ENCODE results near the gene FAM107B.

The FAM107B gene

DNA sequence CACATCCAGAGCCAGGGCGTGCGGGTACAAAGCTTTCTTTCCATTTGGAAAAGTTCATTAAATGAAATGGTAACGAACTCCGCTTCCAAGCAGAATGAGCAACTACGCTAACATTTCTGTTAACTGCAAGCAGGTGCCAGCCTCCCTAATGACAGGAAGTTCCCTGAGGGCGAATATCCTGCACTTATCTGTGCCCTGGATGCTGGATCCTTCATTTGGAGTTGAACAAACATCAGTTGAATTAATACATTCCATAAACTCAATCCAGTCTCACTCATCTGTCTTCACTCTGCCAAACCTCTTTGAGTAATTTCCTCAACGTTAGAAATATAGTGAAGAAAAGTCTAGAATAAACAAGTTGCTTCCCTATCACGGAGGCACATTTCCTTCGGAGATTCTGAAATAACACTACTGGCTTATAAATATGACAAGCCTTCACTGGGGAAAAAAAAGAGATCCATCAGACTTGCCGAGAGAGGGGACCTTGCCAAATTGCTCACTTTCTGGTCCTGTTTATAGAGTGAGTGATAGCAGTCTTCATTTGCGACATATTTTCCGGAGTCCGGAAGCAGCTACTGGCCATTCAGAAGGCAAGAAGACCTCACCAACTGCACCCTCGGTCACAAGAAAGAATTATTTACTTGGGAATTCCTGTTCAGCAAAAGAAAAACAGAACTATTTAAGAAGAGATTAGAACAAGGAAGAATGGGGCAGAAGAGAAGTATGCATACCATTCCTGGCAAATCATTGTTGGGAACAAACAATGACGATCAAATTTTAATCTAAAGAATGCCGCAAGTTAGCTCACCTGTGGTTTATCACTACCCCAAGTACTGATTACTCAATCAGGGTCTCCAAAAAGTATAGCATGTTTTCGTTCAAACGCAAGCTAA, 196.4 kb downstream of the FAM107B start:
- no peak for DNase-seq (ENCODE audit: low read depth)

GRCh38 chr10:14574885-14575284, 199.8 kb downstream of the FAM107B start:
- DNase-seq (ENCODE audit: low read depth) = no peak

DNA sequence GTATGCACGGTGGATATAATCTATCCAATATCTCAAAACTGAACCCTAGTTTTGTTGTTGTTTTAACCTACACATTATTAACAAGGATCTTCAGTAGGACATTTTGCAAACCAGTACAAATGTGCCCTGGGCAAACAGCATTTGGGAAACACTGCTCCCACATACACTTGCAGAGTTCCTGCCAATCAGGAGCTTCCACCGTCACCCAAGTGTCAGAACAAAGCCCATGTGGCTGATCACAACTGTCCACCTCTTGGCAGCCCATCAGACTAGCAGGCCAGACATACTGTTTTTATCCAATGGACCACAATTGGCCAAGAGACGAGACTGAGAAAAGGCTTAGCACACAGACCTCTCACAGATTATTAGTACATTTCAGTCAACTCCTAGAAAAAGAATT, 200.4 kb downstream of the FAM107B start:
- no peak for DNase-seq (ENCODE audit: low read depth)

DNA sequence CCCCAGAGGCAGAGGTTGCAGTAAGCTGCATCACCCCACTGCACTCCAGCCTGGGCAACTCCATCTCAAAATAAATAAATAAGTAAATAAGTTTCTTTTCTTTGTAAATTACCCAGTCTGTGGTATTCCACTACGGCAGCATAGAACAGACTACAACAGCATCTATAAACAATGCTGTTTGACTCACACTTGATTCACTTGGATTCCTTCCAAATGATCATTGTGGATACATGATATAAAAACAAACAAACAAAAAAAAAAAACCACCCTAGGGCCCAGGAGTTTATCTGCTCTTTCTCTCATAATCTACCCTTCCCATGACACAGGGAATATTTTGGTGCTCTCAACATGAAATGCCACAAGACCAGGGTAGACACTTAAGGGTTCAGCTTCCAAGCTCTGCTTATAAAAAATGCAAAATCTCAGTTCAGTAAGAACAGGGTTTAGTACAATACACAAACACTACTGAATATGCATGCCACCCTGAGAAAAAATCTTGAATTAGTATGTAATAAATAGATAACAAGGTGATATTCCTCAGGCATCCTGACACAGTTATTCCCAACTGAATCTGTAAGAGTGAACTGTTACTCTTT, 200.9 kb downstream of the FAM107B start:
- DNase-seq (ENCODE audit: low read depth) = no peak

DNA sequence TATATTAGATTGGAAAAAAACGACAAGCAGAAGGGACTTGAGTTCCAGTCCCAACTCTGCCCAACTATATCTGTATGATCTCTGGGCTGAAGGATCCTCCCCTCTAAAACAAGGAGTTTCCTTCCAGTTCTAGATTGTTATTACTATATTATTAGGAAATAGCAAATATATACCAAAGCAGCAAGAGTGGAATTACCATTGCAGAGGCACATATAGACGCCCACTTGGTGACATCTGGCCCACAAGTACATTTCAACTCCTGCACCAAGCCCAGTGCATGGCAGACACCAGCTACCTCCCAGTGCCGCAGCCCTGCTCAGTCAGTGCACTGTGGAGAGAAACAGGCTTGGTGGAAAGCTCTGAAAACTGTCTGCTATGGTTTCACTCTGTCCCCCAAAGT, 201.9 kb downstream of the FAM107B start:
- no peak for DNase-seq (ENCODE audit: low read depth)

GRCh38 chr10:14571866-14572507, 202.7 kb downstream of the FAM107B start:
- no peak for DNase-seq (ENCODE audit: low read depth)

GRCh38 chr10:14570800-14571199, 203.9 kb downstream of the FAM107B start:
- no peak for DNase-seq (ENCODE audit: low read depth)

DNA sequence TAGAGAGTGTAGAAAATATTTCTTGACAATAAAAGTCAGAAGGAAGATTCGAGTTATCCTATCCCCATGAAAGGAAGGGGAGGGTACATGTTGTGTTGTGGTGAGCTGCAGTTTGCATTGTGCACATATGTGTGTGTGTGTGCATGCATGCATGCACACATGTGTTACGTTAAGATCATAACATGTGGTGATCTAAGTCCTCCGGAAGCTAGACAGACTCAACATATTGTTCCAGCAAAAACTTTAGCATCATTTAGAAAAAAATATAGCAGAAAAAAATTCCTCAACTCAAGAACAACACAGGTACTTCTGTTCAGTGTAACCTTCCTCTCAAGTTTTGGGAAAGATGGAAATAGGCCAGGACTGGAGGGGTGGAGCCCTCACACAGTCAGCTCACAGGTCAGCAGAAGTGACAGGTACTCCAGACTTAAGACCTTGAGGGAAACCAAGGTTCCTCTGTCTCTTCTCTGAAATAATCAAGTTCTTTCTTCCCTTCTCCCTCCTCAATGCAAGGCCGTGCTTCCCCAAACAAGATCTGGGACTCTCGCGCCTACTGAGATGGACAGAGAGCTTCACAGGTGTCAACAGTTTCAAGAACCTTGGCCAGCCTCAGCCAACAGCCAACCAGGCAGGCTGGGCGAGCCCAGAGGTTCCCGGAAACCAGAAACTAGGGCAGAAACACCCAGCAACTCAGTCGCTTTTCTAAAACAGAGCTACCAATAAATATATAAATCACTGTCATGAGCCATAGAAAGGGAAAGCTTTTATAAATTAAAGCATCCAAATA, 205.2 kb downstream of the FAM107B start:
- no peak for DNase-seq (ENCODE audit: low read depth)

DNA sequence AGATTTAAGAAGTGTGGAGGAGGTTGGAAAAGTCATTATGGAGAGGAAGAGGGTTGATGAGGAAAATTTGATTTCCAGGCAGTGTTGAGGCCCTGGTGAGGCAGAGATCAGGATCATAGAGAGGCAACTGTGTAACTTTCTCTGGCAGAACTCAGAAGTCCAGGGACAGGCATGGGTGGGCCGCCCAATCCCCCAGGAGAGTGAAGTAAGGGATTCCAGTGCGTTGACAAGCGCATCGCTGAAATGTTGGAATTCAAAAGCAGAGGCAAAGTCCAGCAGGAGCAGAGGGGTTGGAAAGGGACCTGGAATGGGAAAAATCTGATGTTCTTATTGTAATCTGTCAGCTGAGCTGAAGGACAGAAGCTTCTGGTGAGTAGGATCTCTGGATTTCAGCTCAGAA, 207.3 kb downstream of the FAM107B start:
- no peak for DNase-seq (ENCODE audit: low read depth)

- no peak for DNase-seq (ENCODE audit: low read depth)
Observed at GRCh38 chr10:14566498-14566897, 208.2 kb downstream of the FAM107B start.

- no peak for DNase-seq (ENCODE audit: low read depth)
Observed at GRCh38 chr10:14565199-14565598, 209.5 kb downstream of the FAM107B start.

GRCh38 chr10:14564268-14564744, 210.4 kb downstream of the FAM107B start:
- DNase-seq (ENCODE audit: low read depth) = no peak

DNA sequence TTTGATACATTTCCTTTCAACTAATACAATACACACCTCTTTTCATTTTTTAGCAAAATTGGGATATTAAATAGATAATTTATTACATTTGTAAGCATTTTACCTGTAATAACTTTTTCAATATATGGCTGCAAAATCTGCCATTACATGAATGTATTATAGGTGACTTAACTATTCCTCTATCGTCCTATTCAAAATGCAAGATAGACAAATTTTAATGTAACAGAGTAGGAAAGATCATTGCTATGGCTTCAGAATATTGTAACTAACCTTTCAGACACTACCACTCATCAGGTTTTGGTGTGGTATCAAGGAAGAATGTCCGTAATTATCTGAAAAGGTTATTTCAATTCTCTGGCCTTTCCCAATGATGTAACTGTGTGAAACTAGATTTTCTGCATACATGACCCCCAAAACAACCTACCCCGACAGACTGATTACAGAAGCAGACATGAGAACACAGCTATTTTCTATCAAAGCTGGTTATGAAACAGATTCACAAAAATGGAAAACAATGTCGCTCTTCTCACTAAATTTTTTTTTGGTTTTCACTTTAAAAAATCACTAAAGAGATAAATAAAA, 211.2 kb downstream of the FAM107B start:
- DNase-seq (ENCODE audit: low read depth) = no peak

GRCh38 chr10:14563076-14563336, 211.7 kb downstream of the FAM107B start:
- DNase-seq (ENCODE audit: low read depth) = no peak

- no peak for DNase-seq (ENCODE audit: low read depth)
Observed at GRCh38 chr10:14562218-14563075, 212.2 kb downstream of the FAM107B start.

DNA sequence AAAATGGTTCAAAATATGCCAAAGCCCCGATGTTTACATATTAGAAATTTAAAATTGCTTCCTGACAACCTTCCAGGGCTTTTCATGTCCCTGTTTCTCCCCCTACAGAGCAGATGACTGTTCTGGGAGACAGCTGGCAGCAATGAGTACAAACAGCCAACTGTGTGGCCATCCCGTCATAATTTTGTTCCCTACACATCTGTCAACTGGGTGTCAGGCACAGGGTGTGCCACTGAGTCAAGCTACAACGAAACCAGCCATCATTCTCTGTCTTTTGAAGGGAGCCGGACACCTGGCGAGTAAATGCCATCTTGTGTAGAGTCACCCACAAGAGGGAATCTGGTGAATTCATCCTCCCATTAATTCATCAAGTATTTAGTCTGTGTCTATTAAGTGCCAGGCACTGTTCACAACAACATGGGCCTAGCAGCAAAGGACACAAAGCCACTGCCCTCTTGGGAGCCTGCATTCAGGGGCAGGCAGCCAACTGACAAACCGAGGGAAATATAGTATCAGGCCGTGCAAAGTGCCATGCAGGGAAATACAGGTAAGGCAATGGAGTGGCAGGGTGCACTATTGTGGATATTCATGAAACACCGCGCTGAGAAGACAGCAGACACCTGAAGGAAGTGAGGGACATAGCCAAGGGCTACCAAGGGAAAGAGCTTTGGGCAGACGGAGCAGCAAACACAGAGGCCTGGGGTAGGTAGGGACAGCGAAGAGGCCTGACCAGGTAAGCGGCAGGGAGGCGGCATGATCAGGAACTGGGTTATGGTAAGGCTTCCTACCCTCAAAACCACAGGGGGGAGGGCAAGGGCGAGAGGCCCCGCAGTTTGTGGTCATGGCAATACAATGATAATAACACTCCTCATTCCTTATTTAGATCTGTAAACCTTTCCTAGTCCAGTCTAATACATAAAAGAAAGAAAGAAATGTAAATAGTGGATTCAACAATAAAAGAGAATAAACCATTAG, 213.6 kb downstream of the FAM107B start:
- no peak for DNase-seq (ENCODE audit: low read depth)

GRCh38 chr10:14560274-14560673, 214.4 kb downstream of the FAM107B start:
- DNase-seq (ENCODE audit: low read depth) = peak; percentile 34

GRCh38 chr10:14558025-14558424, 216.7 kb downstream of the FAM107B start:
- no peak for DNase-seq (ENCODE audit: low read depth)

DNA sequence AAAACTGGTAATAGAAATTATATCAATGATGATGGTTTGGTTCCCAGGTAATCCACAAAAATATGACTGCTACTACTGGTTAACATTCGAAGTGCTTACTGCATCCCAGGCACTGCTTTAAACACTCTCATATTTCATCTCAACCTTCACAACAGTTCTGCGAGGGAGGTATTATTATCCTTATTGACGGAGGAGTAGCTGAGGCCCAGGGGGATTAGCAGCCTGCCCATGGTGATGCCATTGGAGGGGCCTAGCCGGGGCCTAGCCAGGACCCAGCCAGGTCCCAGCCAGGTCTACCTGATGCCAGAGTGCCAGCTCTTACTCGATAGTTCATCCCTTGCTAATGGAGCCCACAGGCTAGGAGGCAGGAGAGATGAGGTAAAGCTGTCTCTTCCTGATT, 217.1 kb downstream of the FAM107B start:
- no peak for DNase-seq (ENCODE audit: low read depth)

All from stimulated activated CD8-positive, alpha-beta memory T cell treated with anti-CD3 and anti-CD28 coated beads, Interleukin-15, amount 100 ng/mL, for 1 hour (primary cell).